Activated T-cell treated with anti-CD3 and anti-CD28 coated beads, Interleukin-2, amount 50 U/mL, for 72 hours (primary cell): Measurements from ENCODE around the gene ZNF710. TPM values are rescaled to one million over a fixed set of nuclear protein-coding genes. Genes with fewer than 3 reads are reported as not detected.
"Not testable (repeated sequence)": the region's sequence is repeated elsewhere in the genome, so short reads cannot be mapped to it uniquely, and the experiment has no call there.

ENCODE experiments used
- ATAC-seq, 2 donors: fragments of 150-1000 bp; cut with Tn5 transposase; replicated peaks in 1 of 2; 2 replicates each; pipeline ENCODE4 v1.10.0; 2021; ENCODE audit warnings: moderate library complexity in 2 of 2, mild to moderate bottlenecking in 1 of 2
- DNase-seq, 2 donors: peaks; one replicate each; pipeline ENCODE4 v3.0.0; 2021 to 2022; ENCODE audit warnings: mixed read lengths in 1 of 2
- H3K27ac Mint-ChIP-seq: one replicate; pipeline ENCODE4 v1.8.0; 2022; ENCODE audit warnings: mild to moderate bottlenecking, moderate library complexity, mixed read lengths
- H3K27me3 Mint-ChIP-seq: one replicate; pipeline ENCODE4 v1.8.0; 2022; ENCODE audit warnings: low read depth, mixed read lengths
- H3K36me3 Mint-ChIP-seq, 2 donors: one replicate each; pipeline ENCODE4 v1.8.0; 2022; ENCODE audit warnings: mixed read lengths in 2 of 2, mild to moderate bottlenecking in 1 of 2; ENCODE audit not compliant: insufficient read depth in 2 of 2
- H3K4me1 Mint-ChIP-seq: one replicate; pipeline ENCODE4 v1.8.0; 2022; ENCODE audit warnings: low read depth, mixed read lengths
- H3K4me3 Mint-ChIP-seq, 2 donors: one replicate each; pipeline ENCODE4 v1.8.0; 2022; ENCODE audit warnings: mild to moderate bottlenecking in 2 of 2, mixed read lengths in 2 of 2, moderate library complexity in 2 of 2
- H3K9me3 Mint-ChIP-seq, 2 donors: one replicate each; pipeline ENCODE4 v1.8.0; 2022; ENCODE audit warnings: mixed read lengths in 2 of 2
- total RNA-seq, 2 donors: library from RNA; stranded (reverse); gene quantifications; one replicate each; pipeline ENCODE4 v1.2.3, GENCODE V29; 2022

The ZNF710 gene
- total RNA-seq, 2 donors from 2014 or later, result 26.6 to 32.3 TPM

DNA sequence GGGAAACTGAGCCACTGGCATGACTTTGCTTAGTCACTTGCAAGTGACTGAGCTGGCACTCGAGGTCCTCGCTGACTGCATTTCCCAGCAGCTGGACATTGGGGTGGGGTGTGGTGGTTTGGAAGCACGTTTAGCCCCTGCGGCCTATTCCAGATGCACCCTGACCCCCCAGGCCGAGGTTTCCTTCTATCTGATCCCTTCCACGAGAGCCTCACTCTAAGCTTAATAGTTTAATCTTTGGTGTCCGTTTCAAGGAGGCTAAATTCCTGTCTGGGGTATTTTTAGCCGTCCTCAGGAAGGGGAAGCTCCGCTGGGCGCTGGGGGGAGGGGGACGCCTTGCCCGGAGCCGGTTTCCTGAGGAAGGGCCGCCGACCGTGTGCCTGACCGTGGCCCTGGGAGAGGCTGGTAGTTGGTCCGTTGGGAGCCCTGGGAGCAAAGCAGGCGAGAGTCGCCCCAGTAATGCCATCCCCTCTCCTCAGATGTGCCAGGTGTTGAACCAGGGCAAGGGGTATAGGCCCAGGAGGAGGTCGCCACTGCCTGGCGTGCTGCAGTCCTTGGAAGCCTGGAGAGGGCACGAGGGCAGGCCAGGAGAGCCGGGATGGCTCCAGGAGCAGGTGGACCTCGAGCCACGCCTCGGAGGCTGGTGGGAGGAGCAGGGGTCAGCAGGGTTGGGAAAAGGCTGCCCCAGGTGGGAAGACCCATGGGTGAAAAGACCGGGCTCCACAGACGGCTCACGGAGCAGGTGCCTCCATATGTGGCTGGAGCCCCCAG is 64.0 kb downstream of the ZNF710 start:
- Mint-ChIP-seq H3K9me3 (no peaks in the 10 kb centered on the region), H3K36me3 (no peaks in the 10 kb centered on the region), H3K4me1 (peaks cover 46% of the 10 kb centered on the region), H3K4me3 (no peak overlapping the region), H3K27ac (no peak overlapping the region), H3K27me3 (no peaks in the 10 kb centered on the region)
- ATAC-seq (no peak), DNase-seq (no peak)

DNA sequence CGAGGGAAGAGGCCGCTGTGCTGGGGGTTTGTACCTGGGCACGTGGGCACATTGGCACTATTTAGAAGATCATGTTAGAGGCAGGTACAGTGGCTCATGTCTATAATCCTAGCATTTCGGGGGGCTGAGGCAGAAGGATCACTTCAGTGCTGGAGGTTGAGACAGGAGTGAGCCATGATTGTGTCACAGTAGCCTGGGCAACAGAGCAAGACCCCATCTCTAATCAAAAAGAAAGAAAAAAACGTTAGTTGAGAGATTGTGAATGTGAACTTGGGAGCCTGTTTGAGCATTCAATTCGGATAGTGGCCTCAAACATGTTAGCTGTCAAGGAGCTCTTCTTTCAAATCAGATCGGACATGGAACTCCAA is 64.5 kb downstream of the ZNF710 start:
- Mint-ChIP-seq H3K27ac (no peak overlapping the region), H3K27me3 (no peaks in the 10 kb centered on the region), H3K4me1 (peaks cover 43% of the 10 kb centered on the region), H3K4me3 (no peak overlapping the region), H3K9me3 (no peaks in the 10 kb centered on the region), H3K36me3 (no peaks in the 10 kb centered on the region)
- no peak for ATAC-seq
- DNase-seq, result no peak

- Mint-ChIP-seq H3K27ac (no peak overlapping the region), H3K4me3 (no peak overlapping the region), H3K9me3 (no peaks in the 10 kb centered on the region), H3K27me3 (no peaks in the 10 kb centered on the region), H3K4me1 (peaks cover 33% of the 10 kb centered on the region), H3K36me3 (no peaks in the 10 kb centered on the region)
- ATAC-seq, result no peak
- DNase-seq, result no peak
Measured at GRCh38 chr15:90067181-90067952, 66.2 kb downstream of the ZNF710 start.

- H3K27ac Mint-ChIP-seq, result no peak overlapping the region
- H3K4me3 Mint-ChIP-seq, result no peak overlapping the region
- H3K9me3 Mint-ChIP-seq, result no peaks in the 10 kb centered on the region
Measured at GRCh38 chr15:90067953-90068606, 67.0 kb downstream of the ZNF710 start.

GRCh38 chr15:90070623-90071022 is 69.5 kb downstream of the ZNF710 start:
- not testable (repeated sequence) for DNase-seq, H3K36me3 Mint-ChIP-seq, ATAC-seq, H3K4me3 Mint-ChIP-seq, H3K27me3 Mint-ChIP-seq, H3K27ac Mint-ChIP-seq, H3K9me3 Mint-ChIP-seq
- H3K4me1 Mint-ChIP-seq, result peaks cover 29% of the 10 kb centered on the region

More at GRCh38 chr15:90067953-90068606, 67.0 kb downstream of the ZNF710 start:
- no peaks in the 10 kb centered on the region for H3K27me3 Mint-ChIP-seq
- ATAC-seq (no peak), DNase-seq (no peak)
- H3K4me1 Mint-ChIP-seq, result peaks cover 26% of the 10 kb centered on the region
- H3K36me3 Mint-ChIP-seq, result no peaks in the 10 kb centered on the region

GRCh38 chr15:90071220-90071807 is 70.2 kb downstream of the ZNF710 start:
- H3K27me3 Mint-ChIP-seq, result no peaks in the 10 kb centered on the region
- H3K4me1 Mint-ChIP-seq, result peaks cover 34% of the 10 kb centered on the region
- no peaks in the 10 kb centered on the region for H3K9me3 Mint-ChIP-seq
- peaks cover 1 to 2% of the 10 kb centered on the region in 2 donors for H3K36me3 Mint-ChIP-seq
- DNase-seq (peak; percentile 79 to 84), ATAC-seq (peak; percentile 75)
- H3K4me3 Mint-ChIP-seq, result no peak overlapping the region
- H3K27ac Mint-ChIP-seq, result no peak overlapping the region

DNA sequence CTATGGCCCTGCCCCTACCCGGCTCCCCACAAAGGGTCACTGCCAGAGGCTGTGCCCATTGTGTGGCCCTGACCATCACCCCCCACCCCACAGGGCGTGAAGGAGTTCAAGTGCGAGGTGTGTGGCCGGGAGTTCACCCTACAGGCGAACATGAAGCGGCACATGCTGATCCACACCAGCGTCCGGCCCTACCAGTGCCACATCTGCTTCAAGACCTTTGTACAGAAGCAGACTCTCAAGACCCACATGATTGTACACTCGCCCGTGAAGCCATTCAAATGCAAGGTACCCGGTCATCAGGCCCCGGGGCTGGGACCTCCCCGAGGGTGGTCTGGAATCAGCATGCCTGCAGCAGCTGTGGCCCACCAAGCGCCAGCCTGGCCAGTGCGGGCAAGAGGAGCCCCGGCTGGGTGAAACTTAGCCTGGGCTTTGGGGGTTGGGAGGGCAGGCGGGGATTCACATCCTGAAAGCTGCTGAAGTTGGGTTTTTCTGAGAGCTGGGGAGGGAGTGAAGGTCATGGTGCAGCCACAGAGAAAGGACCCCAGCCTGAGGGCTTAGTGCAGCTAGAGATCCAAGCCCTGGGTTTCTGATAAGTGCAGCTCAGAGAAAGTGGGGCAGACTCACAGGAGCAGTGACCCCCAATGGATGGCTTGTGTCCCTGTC is 72.0 kb downstream of the ZNF710 start:
- no peaks in the 10 kb centered on the region for H3K9me3 Mint-ChIP-seq
- no peaks in the 10 kb centered on the region for H3K27me3 Mint-ChIP-seq
- no peak overlapping the region for H3K4me3 Mint-ChIP-seq
- peaks cover 2 to 4% of the 10 kb centered on the region in 2 donors for H3K36me3 Mint-ChIP-seq
- DNase-seq (no peak), ATAC-seq (no peak)
- no peak overlapping the region for H3K27ac Mint-ChIP-seq
- H3K4me1 Mint-ChIP-seq, result peaks cover 34% of the 10 kb centered on the region

DNA sequence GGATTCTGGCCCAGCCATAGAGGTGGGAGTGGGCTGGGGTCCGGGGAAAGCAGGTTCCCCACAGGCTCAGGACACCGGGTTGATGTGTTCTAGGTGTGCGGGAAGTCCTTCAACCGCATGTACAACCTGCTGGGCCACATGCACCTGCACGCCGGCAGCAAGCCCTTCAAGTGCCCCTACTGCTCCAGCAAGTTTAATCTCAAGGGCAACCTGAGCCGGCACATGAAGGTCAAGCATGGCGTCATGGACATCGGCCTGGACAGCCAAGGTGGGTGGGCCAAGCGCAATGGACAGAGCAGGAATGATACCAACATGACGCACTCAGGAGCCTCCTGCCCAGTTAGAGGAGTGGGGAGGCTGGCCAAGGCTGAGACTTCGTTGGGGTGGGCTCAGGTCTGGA is 72.9 kb downstream of the ZNF710 start:
- no peaks in the 10 kb centered on the region for H3K27me3 Mint-ChIP-seq
- DNase-seq, result no peak
- H3K4me3 Mint-ChIP-seq, result no peak overlapping the region
- no peak overlapping the region for H3K27ac Mint-ChIP-seq
- H3K36me3 Mint-ChIP-seq, result peaks cover 2 to 4% of the 10 kb centered on the region in 2 donors
- H3K4me1 Mint-ChIP-seq, result peaks cover 34% of the 10 kb centered on the region
- no peaks in the 10 kb centered on the region for H3K9me3 Mint-ChIP-seq
- ATAC-seq, result no peak

GRCh38 chr15:90074916-90075315 is 73.8 kb downstream of the ZNF710 start:
- DNase-seq, result no peak
- Mint-ChIP-seq H3K27ac (peak overlapping the region; percentile 43), H3K36me3 (peaks cover 2 to 4% of the 10 kb centered on the region in 2 donors), H3K9me3 (no peaks in the 10 kb centered on the region), H3K4me1 (peaks cover 29% of the 10 kb centered on the region), H3K4me3 (no peak overlapping the region), H3K27me3 (no peaks in the 10 kb centered on the region)
- no peak for ATAC-seq

- ATAC-seq (peak; percentile 63 to 85), DNase-seq (peak; percentile 50 to 56)
- Mint-ChIP-seq H3K9me3 (no peaks in the 10 kb centered on the region), H3K36me3 (peaks cover 2 to 4% of the 10 kb centered on the region in 2 donors), H3K27ac (peak overlapping the region; percentile 25), H3K4me3 (no peak overlapping the region), H3K4me1 (peaks cover 26% of the 10 kb centered on the region), H3K27me3 (no peaks in the 10 kb centered on the region)
Measured at GRCh38 chr15:90075420-90076289, 74.5 kb downstream of the ZNF710 start.

- H3K4me3 Mint-ChIP-seq, result no peak overlapping the region
- no peak overlapping the region for H3K27ac Mint-ChIP-seq
- no peaks in the 10 kb centered on the region for H3K27me3 Mint-ChIP-seq
- peaks cover 18% of the 10 kb centered on the region for H3K4me1 Mint-ChIP-seq
- no peak for DNase-seq
- peaks cover 4% of the 10 kb centered on the region in 2 donors for H3K36me3 Mint-ChIP-seq
- H3K9me3 Mint-ChIP-seq, result no peaks in the 10 kb centered on the region
- ATAC-seq, result no peak
Measured at GRCh38 chr15:90076716-90077115, 75.6 kb downstream of the ZNF710 start.

GRCh38 chr15:90078965-90079364 is 77.8 kb downstream of the ZNF710 start:
- H3K27me3 Mint-ChIP-seq, result no peaks in the 10 kb centered on the region
- no peak for DNase-seq
- peaks cover 18% of the 10 kb centered on the region for H3K4me1 Mint-ChIP-seq
- no peak overlapping the region for H3K4me3 Mint-ChIP-seq
- no peaks in the 10 kb centered on the region for H3K9me3 Mint-ChIP-seq
- no peak for ATAC-seq
- no peak overlapping the region for H3K27ac Mint-ChIP-seq
- peaks cover 4% of the 10 kb centered on the region in 2 donors for H3K36me3 Mint-ChIP-seq
